ENCODE data around the gene KLF11.

The KLF11 gene

GRCh38 chr2:10004836-10005235, 38.5 kb upstream of the KLF11 start:
- no peak overlapping the region for H3K4me3 ChIP-seq (replicated peaks; ENCODE audit: low read depth, low read length)
- no peak for DNase-seq (ENCODE audit: low read depth)
- no peak for TF ChIP-seq CTCF (IDR thresholded peaks at IDR 0.05; ENCODE audit: low read length, missing control alignments)

- no peak for DNase-seq (ENCODE audit: low read depth)
- TF ChIP-seq CTCF (IDR thresholded peaks at IDR 0.05; ENCODE audit: low read length, missing control alignments): no peak
- no peak overlapping the region for H3K4me3 ChIP-seq (replicated peaks; ENCODE audit: low read depth, low read length)
Observed at GRCh38 chr2:10005461-10006235, 37.7 kb upstream of the KLF11 start.

GRCh38 chr2:10006236-10007161, 36.9 kb upstream of the KLF11 start:
- no peak for TF ChIP-seq CTCF (IDR thresholded peaks at IDR 0.05; ENCODE audit: low read length, missing control alignments)
- DNase-seq (ENCODE audit: low read depth): no peak
- H3K4me3 ChIP-seq (replicated peaks; ENCODE audit: low read depth, low read length): no peak overlapping the region

GRCh38 chr2:10007435-10007834, 35.9 kb upstream of the KLF11 start:
- no peak for TF ChIP-seq CTCF (IDR thresholded peaks at IDR 0.05; ENCODE audit: low read length, missing control alignments)
- no peak for DNase-seq (ENCODE audit: low read depth)

GRCh38 chr2:10007921-10008808, 35.2 kb upstream of the KLF11 start:
- no peak overlapping the region for H3K4me3 ChIP-seq (replicated peaks; ENCODE audit: low read depth, low read length)
- no peak for TF ChIP-seq CTCF (IDR thresholded peaks at IDR 0.05; ENCODE audit: low read length, missing control alignments)
- no peak for DNase-seq (ENCODE audit: low read depth)

More at GRCh38 chr2:10007435-10007834, 35.9 kb upstream of the KLF11 start:
- no peak overlapping the region for H3K4me3 ChIP-seq (replicated peaks; ENCODE audit: low read depth, low read length)

- DNase-seq (ENCODE audit: low read depth): no peak
- no peak for TF ChIP-seq CTCF (IDR thresholded peaks at IDR 0.05; ENCODE audit: low read length, missing control alignments)
- H3K4me3 ChIP-seq (replicated peaks; ENCODE audit: low read depth, low read length): no peak overlapping the region
Observed at GRCh38 chr2:10008809-10009176, 34.6 kb upstream of the KLF11 start.

Measured in fibroblast of pulmonary artery (primary cell).